Cerebellar cortex (tissue), 1 donor: Measurements from ENCODE around the gene ARHGEF37.
A peak's percentile ranks its signal among the peaks of the same experiment; 100 is the strongest.
"Not testable (repeated sequence)": the region's sequence is repeated elsewhere in the genome, so short reads cannot be mapped to it uniquely, and the experiment has no call there.

Source experiments
- DNase-seq: peaks from one replicate; pipeline ENCODE4 v3.0.0-alpha.2; 2015; ENCODE audit warnings: low spot score

ARHGEF37 gene

DNA sequence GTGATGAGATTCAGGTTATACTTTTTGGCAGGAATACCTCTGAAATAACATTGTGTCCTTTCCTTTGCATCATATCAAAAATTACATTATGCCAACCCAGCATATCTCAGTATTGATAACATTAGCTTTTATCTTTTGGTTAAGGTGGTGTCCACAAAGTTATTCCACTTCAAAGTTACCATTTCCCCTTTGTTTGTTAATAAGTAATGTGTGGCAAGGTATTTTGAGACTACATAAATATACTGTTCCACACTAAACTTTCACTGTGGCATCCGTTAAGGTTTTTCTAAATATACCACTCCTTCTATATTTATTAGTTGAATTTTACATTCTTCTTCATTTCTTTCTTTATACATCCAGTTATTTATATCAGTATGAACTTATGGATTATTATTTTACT, 14.1 kb upstream of the ARHGEF37 start:
- no peak for DNase-seq

DNA sequence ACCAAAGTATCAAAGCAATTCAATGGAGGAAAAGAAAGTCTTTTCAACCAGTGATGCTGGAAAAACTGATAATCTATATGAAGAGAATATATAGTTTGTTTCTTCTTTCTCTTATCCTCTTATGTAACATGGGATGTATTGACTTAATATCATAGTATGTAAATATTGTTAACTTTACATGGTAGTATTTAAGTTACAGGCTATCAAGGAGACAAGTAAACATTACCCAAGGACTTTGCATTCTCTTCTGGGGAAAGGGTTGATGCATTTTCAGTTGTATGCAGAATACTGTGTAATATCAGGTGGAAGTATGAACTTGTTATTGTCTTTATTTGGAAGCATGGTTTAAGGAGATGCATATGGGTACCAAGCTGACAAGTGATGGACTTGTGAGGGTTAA, 9.1 kb upstream of the ARHGEF37 start:
- no peak for DNase-seq

DNA sequence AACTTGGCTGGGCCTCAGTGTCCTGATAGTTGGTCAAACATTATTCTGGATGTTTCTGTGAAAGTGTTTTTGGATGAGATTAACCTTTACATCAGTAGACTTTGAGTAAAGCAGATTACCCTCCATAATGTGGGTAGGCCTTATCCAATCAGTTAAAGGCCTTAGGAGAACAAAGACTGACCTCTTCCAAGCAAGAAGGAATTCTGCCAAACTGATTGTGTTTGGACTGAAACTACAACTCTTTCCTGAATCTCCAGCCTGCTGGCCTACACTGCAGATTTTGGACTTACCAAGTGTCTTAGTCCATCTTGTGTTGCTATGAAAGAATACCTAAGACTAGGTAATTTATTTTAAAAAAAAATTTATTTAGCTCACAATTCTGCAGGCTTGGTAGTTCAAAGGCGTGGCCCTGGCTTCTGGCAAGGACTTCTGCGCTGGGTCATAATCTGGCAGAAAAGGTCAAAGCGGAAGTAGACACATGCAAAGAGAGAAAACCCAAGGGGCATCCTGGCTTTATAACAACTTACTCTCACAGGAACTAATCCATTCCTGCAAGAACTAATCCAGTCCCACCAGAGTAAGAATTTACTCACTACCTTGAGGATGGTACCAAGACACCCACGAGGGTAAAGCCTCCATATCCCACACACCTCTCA, 8.6 kb upstream of the ARHGEF37 start:
- no peak for DNase-seq

DNA sequence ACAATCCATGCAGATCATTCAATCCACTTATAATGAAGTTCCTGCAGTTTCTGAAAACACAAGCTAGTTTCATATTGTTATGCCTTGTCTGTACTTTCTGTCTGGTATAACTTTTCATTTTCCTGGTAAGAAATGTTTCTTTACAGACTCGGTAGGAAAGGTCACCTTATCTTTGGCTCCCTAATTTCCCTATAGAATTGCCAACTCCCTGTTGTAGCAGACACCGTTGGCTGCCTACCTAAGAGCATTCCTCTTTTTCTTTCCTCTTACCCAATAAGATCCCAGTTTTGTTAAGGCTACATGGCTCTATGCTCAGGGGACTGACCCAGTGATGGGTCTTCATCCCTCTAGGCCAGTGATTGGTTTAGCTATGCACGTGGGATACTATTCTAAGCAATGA, 6.2 kb upstream of the ARHGEF37 start:
- DNase-seq = no peak

DNA sequence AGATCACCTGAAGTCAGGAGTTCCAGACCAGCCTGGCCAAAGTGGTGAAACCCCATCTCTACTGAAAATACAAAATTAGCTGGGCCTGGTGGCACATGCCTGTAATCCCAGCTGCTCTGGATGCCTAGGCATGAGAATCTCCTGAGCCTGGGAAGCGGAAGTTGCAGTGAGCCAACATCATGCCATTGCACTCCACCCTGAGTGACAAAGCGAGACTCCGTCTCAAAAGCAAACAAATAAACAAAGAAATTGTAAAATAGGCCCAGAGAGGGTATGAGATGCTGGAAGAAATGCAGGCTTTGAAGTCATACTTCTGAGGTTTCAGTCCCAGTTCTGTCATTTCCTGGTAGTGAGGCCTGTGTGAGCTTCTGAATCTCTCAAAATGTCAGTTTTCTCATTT, 5.3 kb upstream of the ARHGEF37 start:
- DNase-seq = no peak

DNA sequence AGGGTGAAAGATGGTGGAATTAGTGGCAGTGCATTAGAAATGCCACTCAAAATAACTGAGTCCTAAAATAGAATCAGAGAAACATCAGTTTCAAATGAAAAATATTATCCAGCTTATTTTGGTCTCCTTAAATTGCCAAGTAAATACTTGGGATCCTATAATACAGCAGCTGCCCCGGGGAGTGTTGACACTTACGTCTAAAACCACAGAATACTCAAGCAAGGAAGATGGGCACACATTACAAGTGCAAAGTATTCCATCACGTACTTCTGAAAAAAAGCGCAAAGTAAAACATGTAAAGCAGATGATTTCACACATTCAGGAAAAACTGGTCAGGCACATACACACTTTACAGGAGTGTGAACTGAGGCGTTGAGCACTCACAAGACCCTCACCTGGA, 2.4 kb upstream of the ARHGEF37 start:
- DNase-seq = no peak

DNA sequence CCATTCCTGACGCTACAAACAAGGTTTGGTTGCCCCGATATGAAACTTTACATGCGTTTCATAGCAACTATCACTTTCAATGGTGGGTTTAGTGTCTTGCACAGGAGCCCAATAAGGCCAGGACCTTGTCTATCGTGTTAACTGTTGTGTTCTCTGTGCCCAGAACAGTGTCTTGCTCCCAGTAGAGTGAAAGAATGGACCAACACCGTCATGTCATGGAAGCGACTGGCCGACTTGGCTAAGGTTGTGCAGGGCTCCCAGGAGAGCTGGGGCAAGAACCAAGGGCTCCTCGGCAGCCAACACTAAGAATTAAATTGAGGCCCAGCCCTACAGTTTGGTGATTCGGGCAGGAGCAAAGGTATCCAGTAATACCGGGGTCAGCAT, 498 bp upstream of the ARHGEF37 start:
- no peak for DNase-seq

DNA sequence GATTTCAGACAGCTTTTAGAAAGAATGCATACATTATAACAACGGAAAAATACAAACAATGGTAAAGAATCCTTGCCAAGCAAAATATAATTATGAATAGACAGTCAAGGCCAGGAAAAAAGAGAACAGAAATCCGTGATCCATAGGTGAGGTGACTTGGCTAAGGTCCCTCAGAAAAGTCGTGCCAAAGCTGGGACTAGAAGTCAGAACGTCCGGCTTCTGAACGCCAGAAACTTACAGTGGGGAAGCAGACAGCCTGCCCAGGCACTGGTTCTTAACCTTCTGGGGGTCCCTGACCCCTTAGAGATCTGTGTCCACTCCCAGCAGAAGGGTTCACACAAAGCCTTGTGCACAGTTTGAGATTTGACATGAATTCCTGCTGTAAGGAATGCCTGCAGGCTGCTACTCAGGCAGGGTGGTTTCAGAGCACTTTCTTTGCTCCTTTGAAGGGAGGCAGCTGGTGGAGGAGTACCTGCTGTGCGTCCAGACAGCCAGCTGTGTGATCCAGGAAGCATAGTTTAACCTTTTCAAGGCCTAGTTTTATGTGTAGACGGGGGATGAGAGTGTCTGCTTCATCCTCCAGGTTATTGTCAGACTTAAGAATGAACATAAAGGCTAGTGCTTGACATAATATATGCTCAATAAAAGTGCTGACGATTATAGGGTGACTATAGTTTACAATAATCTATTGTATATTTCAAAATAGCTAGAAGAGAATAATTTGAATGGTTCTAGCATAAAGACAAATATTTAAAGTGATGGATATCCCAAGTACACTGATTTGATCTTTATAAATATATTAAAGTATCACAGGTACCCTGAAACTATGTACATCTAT, 852 bp downstream of the ARHGEF37 start:
- peak; percentile 57 for DNase-seq

DNA sequence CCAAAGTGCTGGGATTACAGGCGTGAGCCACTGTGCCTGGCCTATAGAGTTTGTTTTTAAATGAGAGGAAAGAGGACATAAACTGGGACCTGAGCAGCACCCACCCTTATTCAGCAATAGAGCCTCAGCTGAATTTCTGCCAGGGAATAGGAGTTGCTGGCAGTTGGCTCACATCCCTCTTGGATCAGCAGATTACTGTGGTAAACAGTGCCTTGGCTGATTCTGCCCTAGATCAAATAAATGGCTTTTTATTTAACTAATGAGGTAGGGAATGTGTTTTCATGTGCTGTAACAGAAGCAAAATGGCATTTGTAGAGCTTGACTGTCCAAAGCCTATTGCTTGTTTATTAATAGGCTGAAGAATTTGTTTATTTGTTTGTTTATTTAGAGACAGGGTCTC, 2.1 kb downstream of the ARHGEF37 start:
- peak; percentile 89 for DNase-seq

DNA sequence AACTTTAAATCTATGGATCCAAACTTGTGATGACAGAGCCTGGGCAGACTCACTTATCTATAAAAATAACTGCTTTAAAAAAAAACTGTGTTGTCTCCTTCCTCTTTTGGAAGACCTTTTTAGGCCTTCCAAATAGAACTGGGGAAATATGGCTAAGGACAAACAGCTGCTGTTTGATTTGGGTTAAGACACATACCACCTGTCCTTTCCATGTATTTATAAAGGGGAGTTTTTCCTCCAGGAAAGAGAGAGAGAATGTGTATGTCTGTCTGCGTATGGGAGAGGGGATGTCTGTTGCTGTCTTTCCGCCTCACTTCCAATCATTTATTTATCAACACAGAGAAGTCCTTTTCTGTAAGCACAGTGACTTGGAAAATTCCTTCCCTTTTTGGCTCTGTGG, 2.8 kb downstream of the ARHGEF37 start:
- peak; percentile 39 for DNase-seq

DNA sequence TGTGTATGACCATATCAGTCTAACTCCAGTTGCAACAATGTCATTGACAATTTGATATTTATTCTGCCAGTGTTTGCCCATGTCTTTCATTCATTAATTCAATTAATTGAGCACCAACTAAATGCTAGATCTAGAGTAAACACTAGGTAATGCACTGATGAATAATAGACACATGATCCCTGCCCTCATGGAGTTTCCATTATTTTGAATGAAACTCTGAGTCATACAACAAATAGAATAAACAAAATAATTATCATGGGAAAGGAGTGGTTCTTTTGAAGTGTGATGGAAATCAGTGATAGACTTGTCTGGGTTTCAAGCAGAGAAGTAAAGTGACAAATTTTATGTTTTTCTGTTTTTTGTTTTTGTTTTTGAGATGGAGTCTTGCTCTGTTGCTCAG, 4.6 kb downstream of the ARHGEF37 start:
- no peak for DNase-seq

DNA sequence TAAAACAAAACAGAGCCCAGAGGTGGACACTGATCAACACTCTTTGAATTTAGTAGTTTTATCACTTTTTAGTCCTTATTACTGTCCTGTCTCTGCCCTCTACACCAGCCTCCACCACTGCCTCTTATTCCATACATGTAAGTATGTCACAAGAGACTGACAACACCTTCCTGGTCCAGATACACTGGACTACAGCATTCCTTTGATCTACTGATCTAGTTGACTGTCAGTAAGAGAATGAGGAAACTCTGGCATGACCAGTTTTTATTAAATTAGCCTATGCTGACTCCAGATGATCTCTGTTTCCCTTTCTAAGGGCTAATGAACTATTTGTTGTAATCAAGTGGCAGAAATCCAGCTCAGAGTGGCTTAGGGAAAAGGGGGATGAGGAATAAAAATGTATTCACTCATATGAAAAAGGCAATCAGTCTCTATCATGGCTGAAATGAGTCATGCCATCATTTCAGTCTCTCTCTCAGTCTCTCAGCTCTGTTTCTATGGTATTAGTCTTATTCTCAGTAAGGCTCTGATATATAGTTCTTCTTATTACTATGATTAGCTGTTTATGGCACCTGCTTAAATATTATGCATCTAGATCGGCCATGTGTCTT, 5.5 kb downstream of the ARHGEF37 start:
- no peak for DNase-seq

DNA sequence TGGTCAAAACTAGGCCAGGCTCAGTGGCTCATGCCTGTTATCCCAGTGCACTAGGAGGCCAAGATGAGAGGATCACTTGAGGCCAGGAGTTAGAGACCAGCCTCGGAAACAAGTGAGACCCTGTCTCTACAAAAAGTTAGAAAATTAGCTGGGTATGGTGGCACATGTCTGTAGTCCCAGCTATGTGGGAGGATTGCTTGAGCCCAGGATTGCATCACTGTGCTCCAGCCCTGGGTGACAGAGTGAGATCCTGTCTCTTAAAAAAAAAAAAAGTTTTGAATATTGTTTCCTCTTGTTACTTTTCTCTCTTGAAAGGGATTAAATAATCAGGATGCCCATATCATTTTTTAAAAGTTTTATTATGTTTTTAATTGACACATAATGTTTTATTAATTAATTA, 7.6 kb downstream of the ARHGEF37 start:
- DNase-seq = no peak

DNA sequence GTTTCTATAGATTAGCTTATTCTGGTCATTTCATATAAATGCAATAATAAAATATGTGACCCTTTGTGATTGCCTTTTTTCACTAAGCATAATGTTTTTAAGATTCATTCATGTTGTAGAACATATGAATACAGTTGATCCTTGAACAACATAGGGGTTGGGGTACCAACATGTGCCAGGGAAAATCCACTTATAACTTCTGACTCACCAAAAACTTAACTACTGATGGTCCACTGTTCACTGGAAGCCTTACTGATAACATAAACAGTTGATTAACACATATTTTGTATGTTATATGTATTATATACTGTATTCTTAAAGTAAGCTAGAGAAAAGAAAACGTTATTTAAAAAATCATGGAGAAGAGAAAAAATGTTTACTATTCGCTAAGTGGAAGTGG, 12.1 kb downstream of the ARHGEF37 start:
- DNase-seq = no peak

DNA sequence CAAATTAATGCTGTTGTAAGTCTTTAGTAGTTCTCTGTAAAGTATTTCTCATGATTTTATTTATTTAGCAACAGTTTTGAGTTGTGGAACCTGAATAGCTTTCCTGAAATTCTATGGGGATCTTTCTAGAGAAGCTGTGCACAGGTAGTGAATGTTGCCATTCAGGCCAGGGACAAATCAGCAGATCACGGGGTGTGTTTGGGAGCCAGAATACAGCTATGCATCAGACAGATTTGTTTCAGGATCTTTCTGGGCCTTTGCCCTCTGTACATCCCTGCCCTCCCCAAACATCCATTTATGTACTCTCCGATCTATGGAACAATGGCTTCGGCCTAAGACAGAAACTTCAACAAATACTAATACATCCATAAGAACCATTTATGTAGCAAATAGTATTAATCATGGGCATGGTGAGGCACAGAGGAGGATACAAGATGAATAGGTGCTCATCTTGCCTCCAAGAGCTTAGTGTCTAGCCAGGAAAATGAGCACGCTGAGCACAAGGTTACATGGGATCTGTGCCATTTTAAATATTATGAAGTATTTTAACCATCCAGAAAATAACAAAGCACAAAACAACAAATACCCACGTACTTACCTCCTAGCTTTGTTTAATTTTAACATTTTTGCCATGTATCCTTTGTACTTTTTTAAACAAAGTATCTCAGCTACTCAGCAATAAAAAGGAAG, 13.1 kb downstream of the ARHGEF37 start:
- peak; percentile 64 for DNase-seq

DNA sequence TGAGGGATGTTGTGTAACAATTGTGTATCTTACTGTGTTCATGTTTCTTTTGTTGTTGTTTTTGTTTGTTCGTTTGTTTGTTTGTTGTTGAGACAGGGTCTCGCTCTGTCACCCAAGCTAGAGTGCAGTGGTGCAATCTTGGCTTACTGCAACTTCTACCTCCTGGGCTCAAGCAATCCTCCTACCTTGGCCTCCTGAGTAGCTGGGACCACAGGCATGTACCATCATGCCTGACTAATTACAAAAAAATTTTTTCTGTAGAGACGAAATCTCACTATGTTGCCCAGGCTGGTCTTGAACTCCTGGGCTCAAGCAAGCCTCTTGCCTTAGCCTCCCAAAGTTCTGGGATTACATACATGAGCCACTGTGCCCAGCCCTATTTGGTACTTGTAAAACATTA, 13.8 kb downstream of the ARHGEF37 start:
- not testable (repeated sequence) for DNase-seq

DNA sequence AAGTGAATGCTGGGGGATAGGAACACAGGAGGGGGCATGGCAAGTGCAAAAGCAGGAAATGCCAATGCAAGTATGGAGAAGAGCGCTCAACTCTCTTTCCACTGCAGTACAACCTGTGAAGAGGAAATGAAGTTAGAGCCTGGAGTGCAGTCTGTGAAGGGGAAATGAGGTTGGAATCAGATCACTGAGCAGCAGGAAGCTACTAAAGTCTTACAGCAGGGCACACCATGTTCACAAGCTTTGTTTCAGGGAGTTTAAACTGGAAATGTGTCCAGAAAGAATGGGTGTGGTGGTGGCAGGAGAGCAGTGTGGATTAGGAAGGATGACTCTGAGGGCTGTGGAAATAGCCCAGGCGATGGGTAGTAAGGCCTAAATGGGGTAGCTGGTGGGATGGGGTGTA, 15.4 kb downstream of the ARHGEF37 start:
- DNase-seq = peak; percentile 88

DNA sequence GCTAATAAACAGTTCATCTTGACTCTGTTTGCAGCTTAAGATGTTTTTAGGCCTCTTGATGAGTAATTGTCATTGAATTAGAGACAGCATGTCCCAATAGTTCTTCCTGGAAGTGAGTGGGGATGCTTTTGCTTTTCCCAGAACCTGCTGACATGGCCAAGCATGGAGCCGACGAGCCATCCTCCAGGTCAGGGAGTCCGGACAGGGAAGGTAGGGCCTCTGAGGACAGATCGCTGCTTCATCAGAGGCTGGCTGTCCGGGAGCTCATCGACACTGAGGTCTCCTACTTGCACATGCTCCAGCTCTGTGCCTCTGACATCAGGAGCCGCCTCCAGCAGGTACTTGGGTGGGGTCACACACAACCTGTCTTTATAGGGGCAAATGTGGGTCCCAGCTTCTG, 16.3 kb downstream of the ARHGEF37 start:
- DNase-seq = no peak

DNA sequence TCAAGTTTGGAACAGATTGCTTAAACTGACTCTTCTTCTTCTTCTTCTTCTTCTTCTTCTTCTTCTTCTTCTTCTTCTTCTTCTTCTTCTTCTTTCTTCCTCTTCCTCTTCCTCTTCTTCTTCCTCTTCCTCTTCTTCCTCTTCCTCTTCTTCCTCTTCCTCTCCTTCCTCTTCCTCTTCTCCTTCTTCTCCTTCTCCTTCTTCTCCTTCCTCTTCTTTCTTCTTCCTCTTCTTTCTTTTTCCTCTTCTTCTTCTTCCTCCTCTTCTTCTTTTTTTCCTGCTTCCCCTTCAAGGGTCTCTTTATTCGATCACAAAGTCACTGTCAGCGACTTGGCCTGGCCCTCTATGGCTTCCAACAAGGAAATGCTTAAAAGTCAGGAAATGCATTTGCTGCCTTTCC, 16.9 kb downstream of the ARHGEF37 start:
- DNase-seq = not testable (repeated sequence)

DNA sequence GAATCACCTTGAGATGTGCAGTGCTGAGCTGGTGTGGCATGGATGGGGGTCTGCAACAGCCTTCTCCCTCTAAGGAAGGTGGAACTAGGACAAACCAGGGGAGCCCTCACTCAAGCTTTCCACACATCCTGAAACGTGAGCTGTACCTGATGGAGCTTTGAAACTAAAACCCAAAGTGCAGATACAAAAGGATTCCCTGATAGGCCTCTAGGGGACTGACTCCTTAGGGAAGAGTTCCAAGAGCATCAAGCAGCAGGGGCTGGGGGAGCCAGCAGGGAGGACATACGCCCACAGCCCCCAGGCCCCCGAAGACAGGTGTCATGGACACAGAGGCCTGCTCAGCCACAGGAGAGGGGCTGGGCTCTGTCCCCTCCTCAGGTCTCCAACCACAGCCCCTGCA, 17.7 kb downstream of the ARHGEF37 start:
- no peak for DNase-seq

DNA sequence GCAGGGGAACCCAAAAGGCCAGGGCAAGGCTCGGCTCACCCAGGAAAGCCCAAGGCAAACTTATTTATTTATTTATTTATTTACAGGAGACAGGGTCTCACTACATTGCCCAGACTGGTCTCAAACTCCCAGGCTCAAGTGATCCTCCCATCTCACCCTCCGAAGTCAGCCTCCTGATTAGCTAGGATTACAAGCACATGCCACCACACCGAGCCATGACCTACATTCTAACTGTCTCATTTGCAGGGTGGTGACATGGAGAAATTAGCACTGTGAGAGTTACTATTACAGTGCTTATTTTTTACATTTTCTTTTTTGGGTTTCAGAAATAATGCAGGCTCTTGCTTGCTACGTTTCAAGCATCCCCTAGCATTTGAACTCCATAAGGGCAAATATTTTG, 18.1 kb downstream of the ARHGEF37 start:
- peak; percentile 70 for DNase-seq

DNA sequence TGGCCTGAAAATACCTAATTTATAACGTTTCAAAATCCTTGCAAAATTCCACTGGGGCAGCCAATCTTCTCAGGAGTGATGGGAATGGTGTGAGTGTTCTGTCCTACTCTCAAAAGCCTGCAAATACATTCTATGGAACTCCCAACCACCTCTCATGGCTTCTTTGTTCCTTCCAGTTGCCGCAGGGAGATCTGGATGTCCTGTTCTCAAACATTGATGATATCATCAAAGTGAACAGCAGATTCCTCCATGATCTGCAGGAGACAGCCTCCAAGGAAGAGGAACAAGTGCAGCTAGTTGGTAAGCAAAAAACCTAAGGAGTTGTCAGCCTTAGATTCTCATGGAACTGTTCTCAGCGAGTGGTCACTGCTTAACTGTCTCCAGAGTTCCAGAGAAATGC, 19.6 kb downstream of the ARHGEF37 start:
- DNase-seq = no peak

DNA sequence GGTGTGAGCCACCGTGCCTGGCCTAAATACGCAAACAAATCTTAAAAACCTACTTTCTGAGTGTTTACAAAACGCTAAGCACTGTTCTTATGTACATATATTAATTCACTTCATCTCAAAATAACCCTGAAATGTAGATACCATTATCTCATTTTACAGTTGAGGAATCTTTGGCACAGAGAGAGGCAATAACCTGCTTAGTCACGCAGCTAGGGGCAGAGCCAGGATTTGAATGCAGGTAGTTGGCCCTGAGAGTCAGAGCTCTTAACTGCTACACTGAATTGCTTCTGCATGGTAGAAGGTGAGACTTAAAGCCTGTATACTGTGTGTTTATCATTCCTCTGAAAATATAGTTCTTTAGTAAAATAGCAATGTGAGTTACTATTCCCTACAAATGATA, 21.9 kb downstream of the ARHGEF37 start:
- DNase-seq = peak; percentile 64
